NCI-H526 treated with DMSO at 0.1 percent for 48 hours (cell line): Measurements from ENCODE around the gene ERMP1.

ENCODE experiments used
- DNase-seq: peaks from one replicate; lab custom pipeline; 2025; lab: John Stamatoyannopoulos, UW

ERMP1 gene

GRCh38 chr9:5854063-5854790, 21.3 kb upstream of the ERMP1 start:
- no peak for DNase-seq

- DNase-seq = no peak
These were observed 20.7 kb upstream of the ERMP1 start for GRCh38 chr9:5853617-5854016.

- no peak for DNase-seq
These were observed 20.1 kb upstream of the ERMP1 start for GRCh38 chr9:5852987-5853386.

GRCh38 chr9:5851445-5851844, 18.5 kb upstream of the ERMP1 start:
- DNase-seq = no peak

- DNase-seq = no peak
These were observed 17.8 kb upstream of the ERMP1 start for GRCh38 chr9:5850724-5851122.

- DNase-seq = no peak
These were observed 15.5 kb upstream of the ERMP1 start for GRCh38 chr9:5848372-5848882.

GRCh38 chr9:5846501-5846921, 13.6 kb upstream of the ERMP1 start:
- no peak for DNase-seq

- DNase-seq = no peak
These were observed 13.2 kb upstream of the ERMP1 start for GRCh38 chr9:5846096-5846495.

- no peak for DNase-seq
These were observed 12.2 kb upstream of the ERMP1 start for GRCh38 chr9:5845157-5845531.

- peak; percentile 69 for DNase-seq
These were observed 11.0 kb upstream of the ERMP1 start for GRCh38 chr9:5843794-5844471.

- no peak for DNase-seq
These were observed 10.2 kb upstream of the ERMP1 start for GRCh38 chr9:5842929-5843793.

GRCh38 chr9:5841771-5842573, 9.1 kb upstream of the ERMP1 start:
- no peak for DNase-seq

GRCh38 chr9:5840788-5841187, 7.9 kb upstream of the ERMP1 start:
- DNase-seq = peak; percentile 89

GRCh38 chr9:5839572-5839902, 6.6 kb upstream of the ERMP1 start:
- DNase-seq = no peak

- DNase-seq = no peak
These were observed 6.1 kb upstream of the ERMP1 start for GRCh38 chr9:5838884-5839571.

- no peak for DNase-seq
These were observed 2.9 kb upstream of the ERMP1 start for GRCh38 chr9:5835808-5836207.

- no peak for DNase-seq
These were observed 1.3 kb upstream of the ERMP1 start for GRCh38 chr9:5834214-5834613.

- no peak for DNase-seq
These were observed 813 bp downstream of the ERMP1 start for GRCh38 chr9:5832071-5832537.

- no peak for DNase-seq
These were observed 6.9 kb downstream of the ERMP1 start for GRCh38 chr9:5825895-5826622.

- no peak for DNase-seq
These were observed 7.7 kb downstream of the ERMP1 start for GRCh38 chr9:5825223-5825622.
